G401 (cell line): Measurements from ENCODE around the gene BTG3. TPM values are rescaled to one million over a fixed set of nuclear protein-coding genes. Genes with fewer than 3 reads are reported as not detected.

ENCODE experiments used
- total RNA-seq: library from RNA; depleted of rRNA; stranded (reverse); fragments of >200 nt; shearing (Covaris generic); gene quantifications from 2 replicates; pipeline ENCODE4 v1.2.3, GENCODE V29; 2014; rRNA removed

Gene BTG3
- total RNA-seq, 1 experiment from 2014 or later = 43.7 TPM

Other genes with a start within 250 kb of the BTG3 start
- 127 and 137 TPM in 2 replicates for gene CXADR, start 99.9 kb downstream of the BTG3 start, total RNA-seq
- 1.2 and 1.8 TPM in 2 replicates for gene C21orf91, start 206.5 kb upstream of the BTG3 start, total RNA-seq